Sciatic nerve (tissue), 2 donors: ENCODE data around the gene NOL6. TPM values are rescaled to one million over a fixed set of nuclear protein-coding genes. Genes with fewer than 3 reads are reported as not detected.
"Not testable (repeated sequence)": the region's sequence is repeated elsewhere in the genome, so short reads cannot be mapped to it uniquely, and the experiment has no call there.

Source experiments
- ATAC-seq: fragments of 200-7000 bp; cut with Tn5 transposase; one replicate; pipeline ENCODE4 v1.9.1; 2020; ENCODE audit warnings: mild to moderate bottlenecking, moderate library complexity
- DNase-seq: peaks from one replicate; pipeline ENCODE4 v3.0.0-alpha.2; 2020; ENCODE audit warnings: low spot score
- intact Hi-C: fragments of 100-400 bp; cut with DNase I; formaldehyde crosslinking; loops from one replicate; pipeline ENCODE4 v1.14.2; 2022
- total RNA-seq: library from RNA; stranded (reverse); fragmentation: NEBNext Ultra II Directional; extraction: Animal tissue kit (Norgen Biotek cat#: 25700); gene quantifications from one replicate; pipeline ENCODE4 v1.2.1, GENCODE V29; 2021
- donor health status: DM: no; HTN: no; CAD: no.
- donor health status: DM: no; HTN: no; CAD: no.

Gene NOL6
- total RNA-seq, 1 donor from 2014 or later, result 26.0 TPM

DNA sequence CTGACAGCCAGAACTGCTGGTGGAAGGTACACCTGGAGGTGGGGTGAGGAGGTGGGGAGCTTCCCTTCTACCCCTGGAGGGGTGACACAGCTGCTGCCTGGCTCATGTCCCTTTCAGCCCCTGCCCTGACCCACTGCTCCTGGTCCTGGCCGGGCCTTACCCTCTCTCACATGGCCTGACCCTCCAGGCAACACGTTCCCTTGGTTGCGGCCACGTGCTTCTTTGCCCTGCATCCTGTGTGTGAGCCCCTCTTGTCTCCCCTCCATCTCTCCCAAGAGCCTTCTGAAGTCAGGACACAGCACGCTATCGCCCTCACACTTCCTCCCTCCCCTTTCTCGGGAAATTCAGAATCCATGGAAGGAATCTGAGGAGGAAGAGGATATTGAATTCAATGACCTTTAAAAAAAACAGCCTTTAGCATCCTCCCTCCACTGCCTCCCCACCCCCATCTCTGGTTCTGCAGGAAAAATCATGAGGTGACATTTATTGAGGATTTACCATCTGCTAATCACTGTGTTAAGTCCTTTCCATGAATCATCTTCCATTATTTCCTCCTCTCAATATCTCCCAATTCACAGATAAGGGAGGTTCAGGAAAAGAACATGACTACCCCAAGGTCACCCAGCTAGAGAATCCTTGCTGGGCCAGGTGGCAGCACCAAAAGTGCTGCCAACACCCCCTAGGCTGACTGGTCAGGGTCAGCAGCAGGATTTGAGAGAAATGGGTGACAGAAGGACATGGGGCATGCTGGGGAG is 34.6 kb downstream of the NOL6 start:
- intact Hi-C loops, result no loop called here
- ATAC-seq (no peak), DNase-seq (no peak)

DNA sequence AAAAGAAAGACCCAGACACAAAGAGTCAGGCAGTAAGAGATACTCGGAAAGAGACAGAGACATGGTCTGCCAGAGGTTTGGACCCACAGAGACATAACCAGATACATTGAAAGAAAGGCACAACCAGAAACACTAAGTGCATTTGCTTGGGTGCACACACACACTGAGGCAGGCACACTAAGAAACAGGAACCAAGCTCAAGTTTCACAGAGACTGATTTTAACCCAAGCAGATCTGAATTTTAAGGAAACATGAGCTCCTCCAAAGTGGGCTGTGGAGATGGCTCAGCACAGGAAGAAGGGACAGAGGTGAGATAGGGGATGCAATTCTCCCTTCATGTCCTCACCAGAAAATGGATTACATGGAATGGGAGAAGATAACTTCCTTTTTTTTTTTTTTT is 35.8 kb downstream of the NOL6 start:
- intact Hi-C loops, result no loop called here
- ATAC-seq, result no peak
- no peak for DNase-seq

DNA sequence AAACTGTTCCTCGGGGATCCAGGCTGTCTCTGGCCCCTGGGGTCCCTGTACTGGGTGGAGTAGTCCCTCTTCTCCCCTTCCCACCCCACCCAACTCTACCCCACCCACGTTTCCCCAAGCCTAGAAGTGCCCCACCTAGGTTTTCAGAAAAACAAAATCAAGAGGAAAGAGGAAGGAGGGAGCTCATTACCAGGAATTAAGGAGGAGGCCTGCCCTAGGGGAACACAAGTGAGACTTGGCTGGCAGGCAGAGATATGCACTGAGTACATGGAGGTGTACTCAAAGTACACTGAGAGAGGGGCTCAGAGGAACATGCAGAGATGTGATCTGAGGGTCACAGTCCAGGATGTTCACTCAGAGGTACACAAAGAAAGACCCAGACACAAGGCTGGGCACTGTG is 36.5 kb downstream of the NOL6 start:
- ATAC-seq, result peak; percentile 27
- no peak for DNase-seq
- intact Hi-C loops, result no loop called here

DNA sequence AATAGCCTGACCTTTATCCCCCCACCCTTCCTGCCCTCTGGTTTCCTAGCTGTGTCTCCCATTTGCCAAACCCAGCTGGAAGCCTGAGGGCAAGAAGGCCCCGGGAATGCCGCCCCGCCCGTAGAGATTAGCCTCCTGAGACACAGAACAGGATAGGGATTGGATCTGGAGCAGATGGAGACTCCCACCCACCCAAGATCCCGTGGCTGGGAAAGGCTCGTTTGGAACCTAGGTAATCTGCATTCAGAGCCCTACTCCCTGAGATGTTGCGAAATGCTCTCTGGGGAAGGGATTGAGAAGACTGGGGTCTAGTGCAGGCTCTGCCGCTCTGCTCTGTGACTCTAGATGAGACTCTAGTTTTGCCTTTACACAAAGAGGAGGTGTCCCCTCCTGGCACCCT is 37.3 kb downstream of the NOL6 start:
- intact Hi-C loops, result no loop called here
- ATAC-seq, result peak; percentile 61

DNA sequence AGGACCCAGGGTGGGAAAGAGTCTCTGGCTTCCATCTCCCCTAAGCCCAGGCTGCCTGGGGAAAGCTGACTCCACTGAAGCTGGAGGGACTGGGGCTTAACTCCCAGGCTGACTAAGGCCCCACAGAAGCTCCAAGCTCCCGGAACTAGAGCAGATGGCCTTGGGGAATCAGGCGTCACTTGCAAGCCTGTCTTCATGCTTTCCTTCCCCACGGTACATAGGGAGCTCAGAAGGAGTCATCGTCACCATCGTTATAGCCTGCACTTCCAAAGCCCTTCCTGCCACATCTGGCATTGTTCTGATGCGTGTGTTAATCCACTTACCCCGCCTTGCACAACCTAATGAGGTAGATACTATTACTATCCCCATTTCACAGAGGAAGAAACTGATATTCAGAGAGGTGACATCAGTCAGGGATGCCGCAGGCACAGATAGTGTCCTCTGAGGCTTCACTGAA is 37.9 kb downstream of the NOL6 start:
- DNase-seq, result no peak
- no peak for ATAC-seq
- intact Hi-C loops, result no loop called here

More for the DNA sequence above, 37.3 kb downstream of the NOL6 start:
- no peak for DNase-seq

DNA sequence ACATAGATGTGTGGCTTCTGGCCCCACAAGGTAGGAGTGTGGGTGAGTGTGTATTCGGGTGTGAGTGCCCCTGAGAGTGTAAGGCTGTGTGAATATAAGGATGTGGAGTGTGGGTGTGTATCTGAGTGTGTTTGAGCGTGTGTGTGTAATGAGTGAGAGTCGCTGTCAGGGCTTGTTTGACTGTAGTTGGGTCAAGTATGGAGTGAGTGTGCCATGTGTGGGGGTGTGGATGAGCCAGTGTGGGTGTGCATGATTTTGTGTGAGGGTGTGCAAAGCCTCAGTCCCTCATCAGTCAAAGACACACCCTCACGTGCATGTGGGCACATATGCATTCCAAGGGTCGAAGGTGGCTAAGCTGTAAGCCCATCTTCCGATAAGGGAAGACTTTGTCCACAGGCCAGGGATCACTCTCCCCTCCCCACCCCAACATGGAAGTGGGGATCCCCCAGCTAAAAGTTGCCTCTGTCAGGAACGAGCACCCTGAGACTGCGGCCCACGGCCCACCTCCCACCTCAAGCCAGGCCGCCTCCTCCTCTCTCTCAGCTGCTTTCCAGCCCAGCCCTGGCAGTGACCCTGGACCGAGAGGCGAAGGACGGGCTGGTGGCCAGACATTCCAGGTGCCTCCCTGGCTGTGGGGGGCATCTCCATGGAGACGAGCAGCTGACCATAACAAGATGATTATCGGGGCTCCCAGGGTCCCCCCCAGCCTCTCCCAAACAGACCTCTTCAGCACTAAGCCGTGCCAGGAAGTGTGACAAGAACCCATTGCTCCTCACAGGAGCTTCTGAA is 39.2 kb downstream of the NOL6 start:
- ATAC-seq (peak; percentile 13), DNase-seq (no peak)
- intact Hi-C loops, result no loop called here

DNA sequence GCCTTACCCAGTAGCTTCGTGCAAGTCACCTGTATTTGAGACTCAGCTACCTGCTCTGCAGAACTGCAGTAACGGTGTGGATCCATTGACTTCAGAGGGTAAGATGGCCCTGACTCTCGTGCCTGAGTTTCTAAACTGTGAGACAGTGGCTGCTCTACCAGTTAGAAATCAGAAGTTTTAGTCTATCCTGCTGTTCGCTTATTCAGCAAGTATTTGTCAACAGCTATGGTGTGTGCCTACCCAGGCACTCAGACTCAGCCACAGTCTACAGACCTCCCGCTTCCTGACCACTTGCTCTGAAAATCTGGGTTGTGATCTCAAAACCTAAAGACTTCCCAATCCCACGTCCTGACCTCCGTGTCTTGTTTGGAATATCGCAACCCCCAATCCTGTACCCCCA is 39.9 kb downstream of the NOL6 start:
- intact Hi-C loops, result no loop called here
- DNase-seq (no peak), ATAC-seq (no peak)

DNA sequence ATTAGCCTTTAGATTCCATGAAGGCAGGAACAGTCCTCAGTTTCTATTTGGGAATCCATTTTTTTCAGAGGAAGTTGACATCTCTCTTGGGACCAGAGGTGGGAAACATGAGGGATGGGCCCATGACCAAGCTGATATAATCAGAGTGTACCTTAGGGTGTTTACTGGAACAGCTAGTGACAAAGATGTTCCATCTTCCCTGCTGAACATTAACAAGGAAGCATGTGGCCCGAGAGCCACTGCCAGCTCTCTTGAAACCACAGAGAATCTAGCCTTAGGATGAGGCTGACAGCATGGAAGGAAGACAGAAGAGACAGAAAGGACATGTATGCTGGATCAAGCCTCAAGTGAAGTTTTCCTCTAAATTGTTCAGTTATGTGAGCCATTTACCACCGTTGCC is 42.3 kb downstream of the NOL6 start:
- no peak for ATAC-seq
- no peak for DNase-seq
- intact Hi-C loops, result no loop called here

DNA sequence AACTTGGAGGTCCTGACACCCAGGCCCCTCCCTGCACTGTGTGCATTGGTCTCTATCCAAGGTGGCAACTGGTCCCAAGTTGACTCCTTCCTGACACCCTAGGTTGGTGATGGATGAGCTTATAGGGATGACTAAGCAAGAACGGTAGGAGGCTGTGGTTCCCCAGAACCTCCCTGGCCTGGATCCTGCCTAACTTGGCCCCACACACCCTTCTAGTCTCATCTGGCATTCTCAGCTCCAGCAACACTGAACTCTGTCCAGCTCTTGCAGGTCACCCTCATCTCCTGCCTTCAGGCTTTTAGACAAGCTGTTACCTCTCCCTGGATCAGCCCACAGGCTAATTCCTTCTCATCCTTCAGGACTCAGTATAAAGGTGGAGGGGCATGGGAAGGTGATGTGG is 42.8 kb downstream of the NOL6 start:
- intact Hi-C loops, result no loop called here
- DNase-seq, result no peak
- no peak for ATAC-seq

DNA sequence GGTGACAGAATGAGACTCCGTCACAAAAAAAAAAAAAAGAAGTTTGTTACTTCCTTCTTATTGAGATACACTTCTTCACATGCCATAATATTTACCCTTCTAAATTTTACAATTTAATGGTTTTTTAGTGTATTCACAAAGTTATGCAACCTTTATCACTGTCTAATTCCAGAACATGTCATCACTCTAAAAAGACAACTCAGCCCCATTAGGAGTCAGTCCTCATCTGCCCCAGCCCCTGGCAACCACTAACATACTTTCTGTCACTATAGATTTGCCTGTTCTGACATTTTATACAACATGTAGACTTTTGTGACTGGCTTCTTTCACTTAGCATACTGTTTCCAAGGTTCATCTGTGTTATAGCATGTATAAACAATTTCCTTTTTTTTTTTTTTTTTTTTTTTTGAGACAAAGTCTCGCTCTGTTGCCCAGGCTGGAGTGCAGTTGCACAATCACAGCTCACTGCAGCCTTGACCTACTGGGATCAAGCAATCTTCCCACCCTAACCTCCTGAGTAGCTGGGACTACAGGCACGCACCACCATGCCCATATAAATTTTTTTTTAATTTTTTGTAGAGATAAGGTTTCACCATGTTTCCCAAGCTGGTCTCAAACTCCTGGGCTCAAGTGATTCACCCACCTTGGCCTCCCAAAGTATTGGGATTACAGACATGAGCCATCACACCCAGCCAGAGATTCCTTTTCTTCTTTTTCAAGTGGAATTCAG is 44.3 kb downstream of the NOL6 start:
- intact Hi-C loops, result no loop called here
- DNase-seq (no peak), ATAC-seq (no peak)

DNA sequence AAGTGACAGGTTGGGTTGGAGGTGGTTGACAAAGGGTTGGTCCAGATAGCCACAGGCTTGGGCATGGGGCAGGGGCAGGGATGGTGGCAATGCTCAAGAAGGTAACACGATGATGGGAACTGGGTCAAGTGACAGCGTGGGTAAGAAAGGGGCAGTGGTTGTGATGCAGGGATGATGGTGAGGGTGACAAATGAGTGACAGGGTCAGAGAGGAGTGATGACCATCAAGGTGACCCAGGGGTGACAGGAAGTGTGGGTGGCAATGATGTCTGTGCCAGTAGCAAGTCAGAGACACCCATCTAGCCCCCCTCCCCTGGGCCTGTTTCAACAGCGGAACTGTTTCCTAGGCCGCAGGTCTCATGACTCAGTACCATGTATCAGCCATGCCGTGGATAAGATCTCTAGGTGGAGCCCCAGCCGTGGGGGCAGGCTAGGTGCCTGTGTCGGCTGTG is 46.9 kb downstream of the NOL6 start:
- intact Hi-C loops, result no loop called here
- ATAC-seq (no peak), DNase-seq (no peak)

DNA sequence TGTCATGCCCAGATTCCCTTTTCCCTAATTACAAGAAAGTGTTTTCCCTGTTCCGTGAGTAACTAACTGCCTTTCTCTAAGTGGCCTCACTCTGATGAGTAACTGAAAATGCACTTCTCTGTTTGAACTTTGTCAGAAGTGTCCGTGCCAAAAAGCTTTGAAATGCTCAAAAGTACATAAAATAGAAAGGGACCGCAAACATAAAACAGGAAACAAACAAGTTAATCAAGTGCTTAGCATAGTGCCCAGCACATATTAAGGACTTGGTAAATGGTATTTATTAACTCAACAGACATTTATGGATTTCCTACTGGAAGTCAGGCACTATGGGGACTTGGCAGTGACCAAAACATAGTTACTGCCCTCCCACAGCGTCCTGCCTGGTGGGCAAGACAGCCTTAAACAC is 48.6 kb downstream of the NOL6 start:
- intact Hi-C loops, result no loop called here
- no peak for DNase-seq
- no peak for ATAC-seq

DNA sequence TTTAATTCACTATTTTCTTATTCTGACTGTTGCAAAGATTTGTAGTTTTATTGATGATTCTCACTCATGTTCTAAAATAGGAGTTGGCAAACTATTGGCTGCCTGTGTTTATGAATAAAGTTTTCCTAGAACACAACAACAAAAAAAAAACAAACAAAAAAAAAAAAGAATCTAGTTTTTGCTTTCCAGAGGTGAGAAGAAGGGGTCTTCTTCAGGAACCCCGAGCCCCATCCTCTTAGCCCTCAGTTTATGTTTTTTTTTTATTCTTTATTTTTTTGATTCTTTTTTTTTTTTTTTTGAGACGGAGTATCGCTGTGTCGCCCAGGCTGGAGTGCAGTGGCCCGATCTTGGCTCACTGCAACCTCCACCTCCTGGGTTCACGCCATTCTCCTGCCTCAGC is 49.2 kb downstream of the NOL6 start:
- ATAC-seq, intact Hi-C loops, DNase-seq: not testable (repeated sequence)

DNA sequence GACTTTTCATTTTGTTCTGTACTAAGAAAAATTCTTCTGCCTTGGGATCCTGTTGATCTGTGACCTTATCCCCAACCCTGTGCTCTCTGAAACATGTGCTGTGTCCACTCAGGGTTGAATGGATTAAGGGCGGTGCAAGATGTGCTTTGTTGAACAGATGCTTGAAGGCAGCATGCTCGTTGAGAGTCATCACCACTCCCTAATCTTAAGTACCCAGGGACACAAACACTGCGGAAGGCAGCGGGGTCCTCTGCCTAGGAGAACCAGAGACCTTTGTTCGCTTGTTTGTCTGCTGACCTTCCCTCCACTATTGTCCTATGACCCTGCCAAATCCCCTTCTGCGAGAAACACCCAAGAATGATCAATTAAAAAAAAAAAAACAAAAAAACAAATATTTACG is 49.7 kb downstream of the NOL6 start:
- DNase-seq, ATAC-seq, intact Hi-C loops: not testable (repeated sequence)

DNA sequence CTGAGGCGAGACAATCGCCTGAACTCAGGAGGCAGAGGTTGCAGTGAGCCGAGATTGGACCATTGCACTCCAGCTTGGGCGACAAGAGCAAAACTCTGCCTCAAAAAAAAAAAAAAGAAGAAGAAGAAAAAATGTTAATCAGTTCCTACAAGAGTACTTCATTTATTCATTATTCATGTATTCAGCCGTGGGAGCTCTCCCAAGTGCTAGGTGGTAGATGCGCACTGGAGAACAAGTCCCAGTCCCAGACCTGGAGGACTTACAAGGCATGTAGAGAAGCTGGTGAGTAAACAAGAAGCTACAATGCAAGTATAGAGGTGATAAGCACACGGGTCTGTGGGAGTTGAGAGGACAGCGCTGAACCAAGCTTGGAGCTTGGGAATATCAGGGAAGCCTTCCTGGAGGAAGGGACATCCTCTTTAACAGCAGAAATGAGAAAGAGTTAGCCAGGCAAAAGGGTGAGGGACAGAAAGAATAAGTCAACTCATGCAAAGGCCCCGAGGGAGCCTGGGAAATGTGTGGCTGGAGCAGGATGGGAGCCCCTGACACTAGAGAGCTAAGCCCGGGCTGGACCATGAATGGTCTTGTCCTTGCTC is 53.9 kb downstream of the NOL6 start:
- no peak for ATAC-seq
- no peak for DNase-seq
- intact Hi-C loops, result no loop called here

DNA sequence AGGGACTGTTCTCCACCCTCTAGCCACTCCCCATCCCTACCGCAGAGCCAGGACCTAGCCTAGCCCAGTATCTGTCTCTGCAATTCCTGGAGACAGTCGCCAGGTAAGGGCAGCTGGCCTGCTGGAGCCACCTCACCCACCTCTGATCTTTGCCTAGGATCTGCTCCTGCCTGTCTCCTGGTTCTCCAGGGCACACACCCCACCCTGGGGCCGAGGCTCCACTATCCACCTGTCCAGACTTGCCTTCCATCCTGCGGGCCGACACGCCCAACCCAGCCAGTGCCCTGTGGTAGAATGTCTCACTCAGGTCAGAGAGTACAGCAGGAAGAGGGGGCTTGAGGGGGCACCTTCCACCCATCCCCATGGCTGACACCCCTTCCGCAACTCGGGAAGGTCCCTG is 55.6 kb downstream of the NOL6 start:
- no peak for ATAC-seq
- DNase-seq, result no peak
- intact Hi-C loops, result no loop called here

DNA sequence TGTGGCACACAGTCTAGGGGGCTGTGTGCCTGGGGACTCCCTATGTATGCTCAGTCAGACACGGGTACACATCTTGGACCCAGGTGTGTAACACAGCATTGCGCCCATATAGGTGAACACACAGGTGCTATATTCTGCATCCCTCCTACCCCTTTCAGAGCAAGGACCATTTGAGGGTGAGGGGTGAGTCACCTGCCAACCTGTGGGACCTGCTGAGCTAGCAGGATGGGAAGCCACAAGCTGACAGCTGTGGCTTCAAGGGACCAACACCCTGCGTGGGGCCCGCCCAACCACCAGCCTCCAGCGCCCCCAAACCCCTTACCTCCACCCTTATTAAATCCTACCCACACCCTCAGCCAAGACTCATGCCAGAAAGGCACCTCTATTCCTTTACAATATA is 56.7 kb downstream of the NOL6 start:
- intact Hi-C loops, result no loop called here
- no peak for ATAC-seq
- DNase-seq, result no peak

DNA sequence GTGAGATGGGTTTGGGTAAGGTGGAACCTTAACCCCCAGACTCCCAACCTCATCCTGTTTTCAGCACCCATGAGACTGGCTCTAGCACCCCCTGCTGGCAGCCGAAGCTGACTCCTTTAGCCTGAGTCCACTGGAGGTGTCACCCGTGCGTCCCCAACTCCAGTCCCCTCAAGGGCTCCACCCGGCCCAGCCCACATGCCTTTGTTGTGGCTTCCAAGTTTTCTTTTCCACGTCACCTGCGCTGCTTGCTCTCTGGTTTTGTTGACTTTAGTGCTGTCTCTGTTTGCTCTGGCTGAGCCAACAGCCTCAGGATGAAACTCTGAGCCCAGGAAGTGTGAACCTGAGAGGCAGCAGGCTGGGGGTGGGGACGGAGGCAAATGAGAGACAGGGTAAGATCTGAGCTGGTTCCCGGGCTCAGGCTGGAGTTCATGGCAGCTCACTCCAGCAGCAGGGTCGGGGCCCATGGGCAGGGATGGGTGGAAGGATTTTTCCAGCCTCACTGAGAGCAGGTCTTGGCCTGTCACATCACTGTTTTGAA is 58.2 kb downstream of the NOL6 start:
- intact Hi-C loops, result no loop called here
- ATAC-seq (peak; percentile 77), DNase-seq (peak; percentile 79)

DNA sequence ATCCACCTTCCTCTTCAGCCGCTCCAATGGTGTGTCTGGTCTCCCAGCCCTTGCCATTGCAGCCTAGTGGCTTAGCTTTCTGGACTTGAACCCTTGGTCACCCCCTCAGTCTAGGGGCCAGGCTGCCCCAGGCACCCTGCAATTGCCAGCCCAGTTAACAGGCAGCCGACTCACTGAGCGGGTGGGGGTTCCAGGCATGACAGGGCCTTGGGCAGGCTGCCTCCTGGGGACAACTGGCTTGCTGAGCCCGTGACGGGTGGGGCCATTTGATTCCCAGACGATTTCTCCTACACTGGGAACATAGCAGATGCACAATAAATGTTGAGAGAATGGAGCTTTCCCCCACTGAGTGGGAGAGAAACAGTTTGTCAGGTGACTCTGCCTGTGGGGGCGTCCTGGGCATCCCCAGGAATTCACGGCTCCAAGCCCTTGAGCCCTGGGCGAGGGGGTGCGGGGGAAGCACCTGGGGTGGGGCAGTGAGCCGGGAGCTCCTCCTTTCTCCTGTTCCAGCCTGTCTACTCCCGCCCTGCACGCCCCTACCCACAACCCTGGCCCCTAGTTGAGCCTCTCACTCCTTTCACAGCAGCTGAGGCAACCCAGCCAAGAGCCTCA is 58.7 kb downstream of the NOL6 start:
- ATAC-seq, result no peak
- intact Hi-C loops, result no loop called here
- no peak for DNase-seq
